SW 1271 (cell line): Measurements from ENCODE around the gene SRSF9.
"Not testable (repeated sequence)": the region's sequence is repeated elsewhere in the genome, so short reads cannot be mapped to it uniquely, and the experiment has no call there.

Experiments used
- DNase-seq, 2 experiments: peaks; one replicate each; lab custom pipeline; 2025; lab: John Stamatoyannopoulos, UW

Gene SRSF9, protein sequence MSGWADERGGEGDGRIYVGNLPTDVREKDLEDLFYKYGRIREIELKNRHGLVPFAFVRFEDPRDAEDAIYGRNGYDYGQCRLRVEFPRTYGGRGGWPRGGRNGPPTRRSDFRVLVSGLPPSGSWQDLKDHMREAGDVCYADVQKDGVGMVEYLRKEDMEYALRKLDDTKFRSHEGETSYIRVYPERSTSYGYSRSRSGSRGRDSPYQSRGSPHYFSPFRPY

GRCh38 chr12:120469450-120470149, at the start of gene SRSF9:
Gene SRSF9, minus strand, starts transcription at chr12:120469748. Its CDS starts 139 bp downstream, at chr12:120469609.
- DNase-seq: peak; percentile 89 to 93

DNA sequence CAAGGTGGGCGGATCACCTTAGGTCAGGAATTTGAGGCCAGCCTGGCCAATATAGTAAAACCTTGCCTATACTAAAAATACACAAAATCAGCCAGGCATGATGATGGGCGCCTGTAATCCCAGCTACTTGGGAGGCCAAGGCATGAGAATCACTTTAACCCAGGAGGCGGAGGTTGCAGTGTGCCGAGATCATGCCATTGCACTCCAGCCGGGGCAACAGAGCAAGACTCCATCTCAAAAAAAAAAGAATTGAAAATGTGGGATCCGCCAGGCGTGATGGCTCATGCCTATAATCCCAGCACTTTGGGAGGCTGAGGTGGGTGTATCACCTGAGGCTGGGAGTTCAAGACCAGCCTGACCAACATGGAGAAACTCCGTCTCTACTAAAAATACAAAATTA, 49.8 kb upstream of the SRSF9 start:
- DNase-seq: not testable (repeated sequence)

- DNase-seq: no peak
These were observed 45.9 kb upstream of the SRSF9 start for GRCh38 chr12:120515496-120515895.

- DNase-seq: no peak
These were observed 44.5 kb upstream of the SRSF9 start for GRCh38 chr12:120514002-120514401.

DNA sequence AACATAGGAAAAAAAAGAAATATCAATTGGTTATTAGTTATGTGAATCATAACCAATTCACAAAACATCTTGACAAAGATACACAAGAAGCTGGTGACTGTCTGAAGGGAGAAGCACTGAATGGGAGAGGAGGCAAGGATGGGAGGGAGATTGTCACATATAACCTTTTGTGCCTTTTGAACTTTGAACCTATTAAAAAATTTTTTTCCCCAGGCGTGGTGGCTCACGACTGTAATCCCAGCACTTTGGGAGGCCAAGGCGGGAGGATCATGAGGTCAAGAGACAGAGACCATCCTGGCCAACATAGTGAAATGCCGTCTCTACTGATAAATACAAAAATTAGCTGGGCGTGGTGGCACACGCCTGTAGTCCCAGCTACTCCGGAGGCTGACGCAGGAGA, 39.0 kb upstream of the SRSF9 start:
- DNase-seq: no peak

DNA sequence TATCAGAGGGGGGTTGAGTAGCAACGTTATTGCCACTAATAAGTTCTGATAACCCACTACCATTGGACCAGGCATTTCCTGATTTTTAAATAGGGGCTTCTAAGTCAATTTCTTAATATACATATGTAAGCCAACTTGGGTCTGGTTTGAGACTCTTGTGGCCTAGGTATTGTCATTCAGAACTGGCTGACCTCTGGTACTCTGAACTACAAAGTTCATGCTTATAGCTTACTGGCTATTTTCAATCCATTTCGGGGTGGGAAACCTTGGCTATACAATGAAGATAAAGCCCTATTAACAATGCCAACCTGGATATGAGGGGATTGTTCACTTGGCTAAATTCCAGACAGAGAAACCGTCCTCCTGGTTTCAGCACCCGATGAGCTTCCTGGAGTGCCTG, 35.0 kb upstream of the SRSF9 start:
- DNase-seq: no peak

DNA sequence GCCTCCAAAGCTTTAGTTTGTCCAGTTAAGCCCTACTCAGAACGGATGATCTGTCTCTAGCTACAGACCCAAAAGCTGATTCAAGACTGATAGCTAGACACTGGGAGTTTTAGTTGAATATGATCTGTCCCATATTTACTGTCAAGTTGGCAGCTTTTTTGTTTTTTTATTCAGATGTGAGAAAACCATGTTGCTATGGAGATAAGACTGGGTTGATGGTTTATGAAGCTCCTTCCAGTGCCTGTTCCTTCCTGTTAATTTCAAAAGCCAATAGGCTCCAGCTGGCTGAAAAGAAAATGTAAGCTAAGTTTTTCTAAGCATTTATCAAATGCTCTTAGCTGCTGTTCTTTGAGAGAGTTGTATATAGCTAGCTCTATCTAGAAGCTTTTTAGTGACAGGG, 31.0 kb upstream of the SRSF9 start:
- DNase-seq: no peak

DNA sequence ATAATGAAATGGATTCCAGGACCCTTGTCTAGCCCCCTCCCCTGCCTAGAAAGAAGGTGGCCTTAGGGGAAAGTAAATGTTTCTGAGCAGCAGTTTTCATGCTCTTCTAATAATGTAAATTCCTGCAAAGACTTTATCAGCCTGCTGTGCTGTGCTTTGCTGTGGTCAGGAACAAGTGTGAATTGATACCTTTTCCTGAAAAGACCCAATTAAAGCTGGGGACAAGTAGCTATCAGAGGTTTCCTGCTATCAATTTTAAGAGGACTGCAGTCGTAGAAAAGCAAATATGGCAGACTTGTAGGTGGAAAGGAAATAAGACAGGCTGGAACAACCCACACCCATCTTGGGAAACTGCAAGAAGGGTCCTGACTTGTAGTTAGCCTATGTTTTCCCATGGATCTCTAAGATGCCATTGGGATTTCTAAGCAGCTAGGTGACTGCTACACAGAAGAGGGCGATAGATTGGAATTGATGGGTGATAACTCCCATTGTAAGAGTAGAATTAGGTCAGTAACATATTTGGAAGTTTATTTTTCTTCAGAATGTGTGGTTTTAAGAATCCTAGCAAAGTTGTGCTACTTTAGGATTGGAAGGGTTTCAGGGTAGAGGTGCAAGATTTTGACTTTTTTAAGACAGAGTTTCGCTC, 29.4 kb upstream of the SRSF9 start:
- DNase-seq: peak in 1 of 2 experiments; percentile 26

DNA sequence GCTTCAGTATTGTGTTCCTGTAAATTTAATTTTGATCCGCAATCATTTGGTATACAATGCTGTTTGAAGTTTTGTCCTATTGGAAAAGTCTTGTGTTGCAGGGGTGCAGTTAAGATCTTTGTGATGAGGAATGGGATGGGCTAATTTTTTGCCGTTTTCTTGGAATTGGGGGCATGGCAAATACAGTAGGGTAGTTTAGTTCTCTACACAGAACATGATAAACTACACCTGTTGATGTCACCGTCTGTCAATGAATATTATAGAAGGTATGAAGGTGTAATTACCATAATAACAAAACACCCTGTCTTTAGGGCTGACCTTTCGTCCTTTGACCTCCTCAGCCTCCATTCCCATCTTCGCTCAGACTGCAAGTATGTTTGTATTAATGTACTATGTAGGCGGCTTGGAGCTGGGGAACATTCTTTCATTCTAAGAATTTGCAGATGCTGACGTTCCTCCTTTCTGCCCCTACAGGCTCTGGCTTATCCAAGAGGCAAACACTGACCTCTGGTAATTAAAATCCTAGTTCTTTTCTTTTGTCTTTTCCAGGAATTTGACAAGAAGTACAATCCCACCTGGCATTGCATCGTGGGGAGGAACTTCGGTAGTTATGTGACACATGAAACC, 28.1 kb upstream of the SRSF9 start:
- no peak for DNase-seq

GRCh38 chr12:120496413-120497340, 27.1 kb upstream of the SRSF9 start:
- DNase-seq: peak in 1 of 2 experiments; percentile 61

DNA sequence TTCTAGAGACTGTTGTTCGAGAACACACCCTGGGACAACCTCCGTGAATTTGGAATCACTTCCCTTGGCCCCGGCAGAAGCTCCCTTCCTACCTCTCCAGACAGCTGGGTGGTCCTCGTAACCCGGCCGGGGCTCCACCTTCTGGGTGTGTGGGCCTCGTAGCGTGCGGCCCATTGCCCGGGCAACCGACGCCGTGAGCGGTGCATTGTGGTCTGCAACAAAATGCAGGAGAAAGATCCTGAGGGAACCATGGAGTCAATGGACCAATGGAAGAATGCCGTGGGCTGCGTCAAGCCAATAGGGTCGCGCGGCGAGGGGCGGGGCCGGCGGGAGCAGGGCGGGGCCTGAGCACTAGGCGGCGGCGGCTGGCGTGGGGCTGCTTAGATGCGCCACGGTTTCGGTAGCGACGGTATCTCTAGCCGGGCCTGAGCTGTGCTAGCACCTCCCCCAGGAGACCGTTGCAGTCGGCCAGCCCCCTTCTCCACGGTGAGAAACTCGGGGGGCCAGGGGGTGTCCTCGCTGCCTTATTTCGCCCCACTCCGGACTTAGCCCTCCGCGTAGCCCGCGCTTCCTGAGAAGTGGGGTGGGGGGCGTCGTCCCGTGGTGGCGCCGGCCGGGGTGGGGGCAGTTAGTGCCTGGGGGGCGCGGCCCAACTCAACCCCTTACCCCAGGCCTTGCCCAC, 26.3 kb upstream of the SRSF9 start, which contains the start of gene DYNLL1:
TSS of gene DYNLL1 (plus strand) at position 383 of the 682 bp plus-strand sequence. CDS start 309 bp downstream, outside the sequence.
- DNase-seq: peak; percentile 84 to 95

- no peak for DNase-seq
These were observed 25.7 kb upstream of the SRSF9 start for GRCh38 chr12:120495186-120495730.

DNA sequence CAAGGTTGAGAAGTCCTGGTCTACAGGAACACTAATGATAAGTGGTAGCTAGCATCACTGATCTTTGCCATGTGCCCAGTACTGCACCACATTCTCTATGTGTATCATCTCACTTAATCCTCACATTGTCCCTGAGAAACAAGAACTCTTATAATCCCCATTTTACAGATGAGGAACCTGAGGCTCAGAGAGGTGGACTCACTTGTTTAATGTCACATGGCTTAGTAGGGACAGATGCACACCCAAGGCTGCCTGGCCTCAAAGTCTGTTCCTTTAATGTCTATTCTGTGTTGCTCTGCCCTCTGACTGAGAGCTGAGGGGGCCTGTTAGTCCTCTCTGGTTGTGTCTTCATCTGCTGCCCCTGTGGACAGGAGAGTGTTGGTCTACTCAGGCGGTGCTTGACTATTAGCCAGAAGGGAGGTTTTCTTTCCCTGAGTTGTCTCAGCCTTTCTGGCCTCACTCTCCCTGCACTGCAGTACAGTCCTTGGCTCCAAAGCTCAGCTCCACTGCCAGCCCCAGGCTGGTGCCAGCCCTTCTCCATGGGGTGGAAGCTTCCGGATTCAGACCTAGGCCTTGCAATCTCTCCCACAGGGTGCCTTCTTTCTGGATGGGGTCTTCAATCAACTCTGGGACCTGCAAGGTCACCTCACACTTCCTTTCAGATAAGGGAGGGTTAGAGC, 21.4 kb upstream of the SRSF9 start:
- no peak for DNase-seq

GRCh38 chr12:120490325-120490724, 20.8 kb upstream of the SRSF9 start:
- DNase-seq: no peak

DNA sequence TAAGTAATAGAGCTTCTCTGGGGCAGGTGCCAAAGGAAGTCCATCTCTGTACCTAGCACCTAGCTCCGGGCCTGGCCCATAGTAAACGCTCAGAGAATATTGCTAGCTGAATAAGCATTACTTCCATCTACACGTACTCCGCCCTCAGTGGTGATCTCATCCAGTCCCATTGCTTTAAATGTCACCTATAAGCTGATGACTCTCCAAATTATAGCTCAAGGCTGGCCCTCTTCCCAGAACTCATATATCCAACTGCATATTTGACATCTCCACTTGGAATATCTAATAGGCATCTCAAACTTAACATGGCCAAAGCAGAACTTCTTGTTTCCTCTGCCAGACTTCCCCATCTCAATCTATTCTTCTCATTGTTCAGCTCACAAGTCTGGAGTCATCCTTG, 19.5 kb upstream of the SRSF9 start:
- DNase-seq: no peak

GRCh38 chr12:120488057-120488640, 18.6 kb upstream of the SRSF9 start:
- no peak for DNase-seq

DNA sequence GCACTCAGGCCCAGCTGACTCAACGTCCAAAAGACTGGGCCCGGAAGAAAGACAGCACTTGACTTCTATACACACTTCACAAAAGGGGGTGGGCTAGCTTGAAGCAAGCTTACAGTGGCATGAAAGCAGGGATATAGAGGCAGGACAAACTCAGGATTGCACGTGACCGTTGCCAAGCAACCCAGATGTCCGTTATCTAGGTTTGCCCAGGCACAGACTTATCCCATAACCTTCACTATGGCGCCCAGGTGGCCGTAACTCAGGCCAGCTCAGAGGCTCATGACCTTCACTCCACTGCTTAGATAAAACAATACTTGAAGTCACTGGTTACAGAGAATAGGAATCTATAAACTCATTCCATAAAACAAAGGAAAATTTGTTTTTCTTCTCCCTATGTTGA, 18.0 kb upstream of the SRSF9 start:
- not testable (repeated sequence) for DNase-seq

GRCh38 chr12:120485961-120486881, 16.7 kb upstream of the SRSF9 start:
- no peak for DNase-seq

- DNase-seq: no peak
These were observed 14.1 kb upstream of the SRSF9 start for GRCh38 chr12:120483621-120484020.
